PC-3 (cell line): Measurements from ENCODE around the gene EXOSC9. TPM values are rescaled to one million over a fixed set of nuclear protein-coding genes. Genes with fewer than 3 reads are reported as not detected.

Experiments used
- ATAC-seq: fragments of 200-7000 bp; cut with Tn5 transposase; 2 replicates; pipeline ENCODE4 v1.9.1; 2020; ENCODE audit warnings: mild to moderate bottlenecking, moderate library complexity
- BruUV-seq: library from RNA; stranded (reverse); fragments of 400-500 nt; replicated peaks from 2 replicates; lab custom pipeline; 2021; lab: Mats Ljungman, UMichigan
- CTCF ChIA-PET: fragments of 300-600 bp; sonication (Branson Sonifier 250); formaldehyde crosslinking; loops from one replicate; lab custom pipeline; 2022; ENCODE audit warnings: antibody characterized with exemption; lab: Charles Lee
- POLR2A ChIA-PET: fragments of 300-600 bp; sonication (Branson Sonifier 250); formaldehyde crosslinking; loops from one replicate; lab custom pipeline; 2022; ENCODE audit warnings: antibody characterized with exemption; ENCODE audit not compliant: unreplicated experiment; lab: Charles Lee
- DNase-seq: peaks from one replicate; pipeline ENCODE4 v3.0.0-alpha.2; 2015
- H2AFZ ChIP-seq: fragments of 300-600 bp; sonication (generic); 2 replicates; pipeline ENCODE4 v1.6.0; 2016; ENCODE audit warnings: antibody characterized with exemption, low read length
- H3F3A ChIP-seq: fragments of 300-600 bp; sonication (generic); one replicate; pipeline ENCODE4 v1.6.0; 2017; ENCODE audit warnings: antibody characterized with exemption, low read length, control low read depth, mild to moderate bottlenecking; ENCODE audit not compliant: unreplicated experiment
- H3K27ac ChIP-seq: fragments of 300-600 bp; sonication (generic); 2 replicates; pipeline ENCODE4 v1.5.1; 2016; ENCODE audit warnings: mild to moderate bottlenecking, low read length
- H3K27me3 ChIP-seq: fragments of 300-600 bp; sonication (generic); 2 replicates; pipeline ENCODE4 v1.6.1; 2016; ENCODE audit warnings: low read length, mixed read lengths
- H3K36me3 ChIP-seq: fragments of 300-600 bp; sonication (generic); 2 replicates; pipeline ENCODE4 v1.6.1; 2016; ENCODE audit warnings: low read depth, mixed run types, low read length, mixed read lengths
- H3K4me1 ChIP-seq: fragments of 300-600 bp; sonication (generic); 2 replicates; pipeline ENCODE4 v1.5.1; 2016; ENCODE audit warnings: low read length; ENCODE audit not compliant: insufficient read depth
- H3K4me2 ChIP-seq: fragments of 300-600 bp; sonication (generic); 2 replicates; pipeline ENCODE4 v1.6.0; 2016; ENCODE audit warnings: low read length
- H3K4me3 ChIP-seq: fragments of 300-600 bp; sonication (generic); 2 replicates; pipeline ENCODE4 v1.5.1; 2016; ENCODE audit warnings: mild to moderate bottlenecking, low read length, mixed read lengths
- H3K79me2 ChIP-seq: fragments of 300-600 bp; sonication (generic); 2 replicates; pipeline ENCODE4 v1.6.1; 2017; ENCODE audit warnings: low read length, mixed read lengths
- H3K9ac ChIP-seq: fragments of 300-600 bp; sonication (generic); 2 replicates; pipeline ENCODE4 v1.6.0; 2016; ENCODE audit warnings: mild to moderate bottlenecking, low read length
- H3K9me2 ChIP-seq: fragments of 300-600 bp; sonication (generic); replicated peaks from 2 replicates; pipeline ENCODE4 v1.6.1; 2016; ENCODE audit warnings: mixed run types, low read length, mixed read lengths
- H3K9me3 ChIP-seq: fragments of 300-600 bp; sonication (generic); 2 replicates; pipeline ENCODE4 v1.6.1; 2016; ENCODE audit warnings: low read length, mixed read lengths
- H4K20me1 ChIP-seq: fragments of 300-600 bp; sonication (generic); 2 replicates; pipeline ENCODE4 v1.6.1; 2016; ENCODE audit warnings: low read length, mixed read lengths
- EZH2 ChIP-seq: fragments of 300-600 bp; sonication (generic); IDR thresholded peaks from one replicate; pipeline ENCODE4 v1.6.1; 2017; ENCODE audit warnings: antibody characterized with exemption, mild to moderate bottlenecking, low read length; ENCODE audit not compliant: unreplicated experiment
- EZH2phosphoT487 ChIP-seq: fragments of 300-600 bp; sonication (generic); IDR thresholded peaks from 2 replicates; pipeline ENCODE4 v1.6.1; 2018; ENCODE audit warnings: mild to moderate bottlenecking, antibody characterized with exemption, low read length, borderline replicate concordance
- intact Hi-C: fragments of 100-400 bp; cut with micrococcal nuclease; formaldehyde crosslinking; loops from 2 replicates; pipeline ENCODE4 v1.9.0; 2023
- total RNA-seq: library from RNA; depleted of rRNA; stranded (reverse); fragments of >200 nt; gene quantifications from 2 replicates; pipeline ENCODE4 v1.2.3, GENCODE V29; 2014
- TF ChIP-seq, protein P1 (sequence below): fragments of 300-600 bp; sonication (generic); conservative IDR thresholded peaks from 2 replicates; pipeline ENCODE4 v1.5.1; 2017; ENCODE audit warnings: antibody characterized with exemption, low read depth, mild to moderate bottlenecking, low read length

Gene EXOSC9
- total RNA-seq, 1 experiment from 2014 or later, result 23.4 TPM

DNA sequence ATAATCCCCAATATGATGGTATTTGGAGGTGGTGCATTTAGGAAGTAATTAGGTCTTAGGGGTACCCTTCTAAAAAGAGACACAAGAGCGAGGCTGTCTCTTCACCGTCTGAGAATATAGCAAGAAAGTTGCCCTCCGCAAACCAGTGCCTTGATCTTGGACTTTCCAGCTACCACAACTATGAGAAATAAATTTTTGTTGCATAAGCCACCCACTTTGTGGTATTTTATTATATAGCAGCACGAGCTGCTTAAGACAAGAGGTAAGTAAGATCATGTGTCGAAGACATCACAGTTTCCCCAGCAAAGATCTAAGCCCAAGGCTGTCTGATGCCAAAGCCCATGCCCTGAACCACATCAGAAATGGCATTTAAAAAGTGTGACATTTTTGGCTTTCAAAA lies 9.6 kb upstream of the EXOSC9 start:
- Histone ChIP-seq H3K27me3 (no peaks in the 10 kb centered on the region), H3K9me3 (no peaks in the 10 kb centered on the region), H3K4me1 (peaks cover 25% of the 10 kb centered on the region), H3F3A (peaks cover 3% of the 10 kb centered on the region), H3K27ac (no peak overlapping the region), H3K4me3 (no peak overlapping the region), H3K79me2 (no peaks in the 10 kb centered on the region), H3K9ac (no peak overlapping the region), H4K20me1 (no peaks in the 10 kb centered on the region), H3K9me2 (no peaks in the 10 kb centered on the region), H3K36me3 (no peaks in the 10 kb centered on the region), H3K4me2 (no peak overlapping the region), H2AFZ (no peak overlapping the region)
- intact Hi-C loops, result no loop called here
- CTCF ChIA-PET, result no interaction called here
- DNase-seq (peak; percentile 12), ATAC-seq (no peak)
- POLR2A ChIA-PET, result no interaction called here
- BruUV-seq, result no TSS peak
- TF ChIP-seq EZH2, result no peak

DNA sequence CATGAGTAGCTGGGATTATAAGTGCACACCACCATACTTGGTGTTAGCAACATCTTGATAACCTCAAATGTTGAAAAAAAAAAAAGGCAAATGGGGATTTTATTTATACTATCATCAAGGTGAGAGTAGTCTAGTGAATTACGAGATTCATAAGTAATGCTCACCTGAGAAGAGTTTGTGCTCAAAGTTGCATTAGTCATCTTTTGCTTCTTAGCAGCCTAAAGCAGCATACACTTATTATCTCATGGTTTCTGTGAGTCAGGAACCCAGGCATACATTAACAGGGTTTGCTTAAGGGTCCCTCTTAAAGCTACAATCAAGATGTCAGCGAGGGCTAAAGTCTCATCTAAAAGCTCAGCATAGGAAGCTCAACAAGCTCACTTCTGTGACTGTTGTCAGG lies 8.2 kb upstream of the EXOSC9 start:
- H3K9me2 ChIP-seq, result no peaks in the 10 kb centered on the region
- no peaks in the 10 kb centered on the region for H3K36me3 ChIP-seq
- ATAC-seq (no peak), DNase-seq (peak; percentile 17)
- TF ChIP-seq EZH2 (no peak), EZH2phosphoT487 (no peak)
- TF ChIP-seq, protein P1, sequence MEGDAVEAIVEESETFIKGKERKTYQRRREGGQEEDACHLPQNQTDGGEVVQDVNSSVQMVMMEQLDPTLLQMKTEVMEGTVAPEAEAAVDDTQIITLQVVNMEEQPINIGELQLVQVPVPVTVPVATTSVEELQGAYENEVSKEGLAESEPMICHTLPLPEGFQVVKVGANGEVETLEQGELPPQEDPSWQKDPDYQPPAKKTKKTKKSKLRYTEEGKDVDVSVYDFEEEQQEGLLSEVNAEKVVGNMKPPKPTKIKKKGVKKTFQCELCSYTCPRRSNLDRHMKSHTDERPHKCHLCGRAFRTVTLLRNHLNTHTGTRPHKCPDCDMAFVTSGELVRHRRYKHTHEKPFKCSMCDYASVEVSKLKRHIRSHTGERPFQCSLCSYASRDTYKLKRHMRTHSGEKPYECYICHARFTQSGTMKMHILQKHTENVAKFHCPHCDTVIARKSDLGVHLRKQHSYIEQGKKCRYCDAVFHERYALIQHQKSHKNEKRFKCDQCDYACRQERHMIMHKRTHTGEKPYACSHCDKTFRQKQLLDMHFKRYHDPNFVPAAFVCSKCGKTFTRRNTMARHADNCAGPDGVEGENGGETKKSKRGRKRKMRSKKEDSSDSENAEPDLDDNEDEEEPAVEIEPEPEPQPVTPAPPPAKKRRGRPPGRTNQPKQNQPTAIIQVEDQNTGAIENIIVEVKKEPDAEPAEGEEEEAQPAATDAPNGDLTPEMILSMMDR, result no peak
- H3K27me3 ChIP-seq, result no peaks in the 10 kb centered on the region
- H4K20me1 ChIP-seq, result no peaks in the 10 kb centered on the region
- H3F3A ChIP-seq, result peaks cover 3% of the 10 kb centered on the region
- no TSS peak for BruUV-seq
- no peak overlapping the region for H3K4me2 ChIP-seq
- no peak overlapping the region for H3K9ac ChIP-seq
- no peak overlapping the region for H2AFZ ChIP-seq
- ChIA-PET POLR2A (no interaction called here), CTCF (no interaction called here)
- no peak overlapping the region for H3K27ac ChIP-seq
- no peaks in the 10 kb centered on the region for H3K79me2 ChIP-seq
- H3K9me3 ChIP-seq, result no peaks in the 10 kb centered on the region
- no peak overlapping the region for H3K4me3 ChIP-seq
- H3K4me1 ChIP-seq, result peaks cover 25% of the 10 kb centered on the region
- intact Hi-C loops, result no loop called here

DNA sequence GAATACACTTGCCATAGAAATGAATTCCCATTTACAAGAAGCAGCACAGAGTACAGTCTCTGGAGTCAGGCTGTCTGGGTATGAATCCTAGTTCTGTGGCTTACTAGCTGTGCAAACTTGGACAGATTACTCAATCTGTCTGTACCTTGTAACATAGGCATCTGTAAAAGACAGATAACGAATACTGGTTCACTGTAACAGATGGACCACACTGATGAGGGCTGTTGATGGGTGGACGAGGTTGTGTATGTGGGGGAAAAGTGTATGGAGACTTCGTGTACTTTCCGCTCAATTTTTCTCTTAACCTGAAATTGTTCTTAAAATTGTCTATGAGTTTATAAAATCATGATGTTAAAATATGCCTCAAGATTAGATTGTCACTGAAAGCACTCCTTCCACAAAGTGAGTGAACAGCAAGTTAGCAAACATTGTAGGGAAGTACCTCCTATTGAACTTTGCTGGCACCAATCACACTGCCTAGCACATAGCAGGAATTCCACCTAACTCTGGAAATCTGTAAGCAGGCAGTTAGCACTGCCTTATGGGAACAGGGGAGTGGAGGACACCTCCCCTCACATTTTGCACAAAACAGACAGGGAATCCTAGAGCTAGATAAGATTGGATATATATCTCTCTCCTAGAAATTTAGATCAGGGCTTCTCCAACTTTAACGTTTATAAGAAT lies 6.5 kb upstream of the EXOSC9 start:
- peaks cover 3% of the 10 kb centered on the region for H3F3A ChIP-seq
- DNase-seq (no peak), ATAC-seq (no peak)
- TF ChIP-seq EZH2phosphoT487, result no peak
- TF ChIP-seq, protein P1, result no peak
- no peak for TF ChIP-seq EZH2
- H3K27me3 ChIP-seq, result no peaks in the 10 kb centered on the region
- ChIA-PET POLR2A (no interaction called here), CTCF (no interaction called here)
- H3K9me3 ChIP-seq, result no peaks in the 10 kb centered on the region
- no peak overlapping the region for H3K27ac ChIP-seq
- no peaks in the 10 kb centered on the region for H3K79me2 ChIP-seq
- H2AFZ ChIP-seq, result no peak overlapping the region
- H3K9ac ChIP-seq, result no peak overlapping the region
- H3K36me3 ChIP-seq, result no peaks in the 10 kb centered on the region
- H3K4me3 ChIP-seq, result no peak overlapping the region
- peaks cover 15% of the 10 kb centered on the region for H3K4me1 ChIP-seq
- intact Hi-C loops, result no loop called here
- H4K20me1 ChIP-seq, result no peaks in the 10 kb centered on the region
- no peaks in the 10 kb centered on the region for H3K9me2 ChIP-seq
- BruUV-seq, result no TSS peak
- H3K4me2 ChIP-seq, result no peak overlapping the region
